OCI-LY3 (cell line): ENCODE results near the gene PATE1.

Experiments
- EZH2phosphoT487 ChIP-seq: fragments of 200-600 bp; shearing (Covaris generic); IDR thresholded peaks from 2 replicates; pipeline ENCODE4 v1.6.1; 2018; ENCODE audit warnings: antibody characterized with exemption, mixed run types, low read depth
- TF ChIP-seq, protein P1 (sequence below): fragments of 200-600, 300-600 bp; sonication (generic); IDR thresholded peaks from 2 replicates; pipeline ENCODE4 v1.5.1; 2014; ENCODE audit warnings: antibody characterized with exemption, low read length, low read depth

DNA sequence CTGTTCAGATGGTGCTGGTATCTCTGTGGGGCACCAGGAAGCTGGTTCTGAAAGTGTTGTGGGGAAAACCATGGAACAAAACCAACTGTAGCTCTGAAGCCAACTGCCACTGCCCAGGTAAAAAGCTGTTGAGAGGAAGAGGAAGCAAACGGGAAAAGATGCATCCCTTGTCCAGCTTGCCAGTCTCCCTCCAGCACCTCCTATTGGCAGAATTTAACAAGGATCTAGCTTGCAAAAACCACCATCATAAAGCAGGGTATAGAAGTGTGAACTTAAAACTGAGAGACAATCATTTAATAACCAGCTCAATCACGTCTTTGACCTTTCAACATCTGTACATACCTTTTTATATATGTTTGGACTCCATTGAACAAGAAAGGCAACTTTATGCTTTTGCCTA lies 4.5 kb downstream of the PATE1 start:
- TF ChIP-seq, protein P1, sequence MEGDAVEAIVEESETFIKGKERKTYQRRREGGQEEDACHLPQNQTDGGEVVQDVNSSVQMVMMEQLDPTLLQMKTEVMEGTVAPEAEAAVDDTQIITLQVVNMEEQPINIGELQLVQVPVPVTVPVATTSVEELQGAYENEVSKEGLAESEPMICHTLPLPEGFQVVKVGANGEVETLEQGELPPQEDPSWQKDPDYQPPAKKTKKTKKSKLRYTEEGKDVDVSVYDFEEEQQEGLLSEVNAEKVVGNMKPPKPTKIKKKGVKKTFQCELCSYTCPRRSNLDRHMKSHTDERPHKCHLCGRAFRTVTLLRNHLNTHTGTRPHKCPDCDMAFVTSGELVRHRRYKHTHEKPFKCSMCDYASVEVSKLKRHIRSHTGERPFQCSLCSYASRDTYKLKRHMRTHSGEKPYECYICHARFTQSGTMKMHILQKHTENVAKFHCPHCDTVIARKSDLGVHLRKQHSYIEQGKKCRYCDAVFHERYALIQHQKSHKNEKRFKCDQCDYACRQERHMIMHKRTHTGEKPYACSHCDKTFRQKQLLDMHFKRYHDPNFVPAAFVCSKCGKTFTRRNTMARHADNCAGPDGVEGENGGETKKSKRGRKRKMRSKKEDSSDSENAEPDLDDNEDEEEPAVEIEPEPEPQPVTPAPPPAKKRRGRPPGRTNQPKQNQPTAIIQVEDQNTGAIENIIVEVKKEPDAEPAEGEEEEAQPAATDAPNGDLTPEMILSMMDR = no peak
- TF ChIP-seq EZH2phosphoT487 = no peak
